Mesenchymal stem cell (in vitro differentiated cells and primary cell): ENCODE results near the gene ABCB7.

Experiments
- DNase-seq: peaks from one replicate; pipeline ENCODE4 v3.0.0-alpha.2; 2013
- H2AFZ ChIP-seq: one replicate; pipeline ENCODE4 v1.6.1; 2013; ENCODE audit warnings: low read depth, mild to moderate bottlenecking, control low read depth, inconsistent platforms, low read length, moderate library complexity
- H2AK5ac ChIP-seq: 2 replicates; pipeline ENCODE4 v1.6.1; 2013; ENCODE audit warnings: low read length, moderate library complexity, mild to moderate bottlenecking, inconsistent platforms; ENCODE audit not compliant: severe bottlenecking
- H2BK120ac ChIP-seq: one replicate; pipeline ENCODE4 v1.6.1; 2013; ENCODE audit warnings: low read depth, mild to moderate bottlenecking, inconsistent platforms, low read length, moderate library complexity
- H2BK12ac ChIP-seq, 2 experiments: one replicate each; pipeline ENCODE4 v1.6.1; 2013; ENCODE audit warnings: inconsistent platforms in 2 of 2, low read length in 2 of 2, mild to moderate bottlenecking in 2 of 2, moderate library complexity in 2 of 2, control low read depth in 1 of 2
- H2BK15ac ChIP-seq: one replicate; pipeline ENCODE4 v1.6.1; 2013; ENCODE audit warnings: mild to moderate bottlenecking, low read depth, inconsistent platforms; ENCODE audit not compliant: poor library complexity, severe bottlenecking
- H2BK5ac ChIP-seq: 2 replicates; pipeline ENCODE4 v1.6.1; 2013; ENCODE audit warnings: low read depth, mild to moderate bottlenecking, low read length, control low read depth, inconsistent platforms; ENCODE audit not compliant: poor library complexity, severe bottlenecking
- H3K14ac ChIP-seq, 2 experiments: one replicate each; pipeline ENCODE4 v1.6.1; 2013; ENCODE audit warnings: inconsistent platforms in 2 of 2, low read length in 2 of 2, control low read depth in 1 of 2, mild to moderate bottlenecking in 1 of 2, moderate library complexity in 1 of 2
- H3K18ac ChIP-seq, 2 experiments: one replicate each; pipeline ENCODE4 v1.6.1; 2013; ENCODE audit warnings: inconsistent platforms in 2 of 2, low read length in 2 of 2, control low read depth in 1 of 2, low read depth in 1 of 2, mild to moderate bottlenecking in 1 of 2
- H3K23ac ChIP-seq, 2 experiments: one replicate each; pipeline ENCODE4 v1.6.1; 2013; ENCODE audit warnings: inconsistent platforms in 2 of 2, low read length in 2 of 2, mild to moderate bottlenecking in 2 of 2, moderate library complexity in 2 of 2, control low read depth in 1 of 2
- H3K27ac ChIP-seq: 2 replicates; pipeline ENCODE4 v1.5.1; 2013; ENCODE audit warnings: mild to moderate bottlenecking, moderate library complexity, low read length, control low read depth, inconsistent platforms; ENCODE audit not compliant: poor library complexity, severe bottlenecking
- H3K27me3 ChIP-seq, 2 experiments: 2 replicates each; pipeline versions ENCODE4 v1.6.1 to v1.7.0; 2013; ENCODE audit warnings: low read length in 2 of 2, mild to moderate bottlenecking in 2 of 2, moderate library complexity in 2 of 2, control low read depth in 1 of 2, inconsistent platforms in 1 of 2; ENCODE audit not compliant: control insufficient read depth in 1 of 2, insufficient read depth in 1 of 2
- H3K36me3 ChIP-seq, 2 experiments: 2 replicates each; pipeline versions ENCODE4 v1.6.1 to v1.7.0; 2013; ENCODE audit warnings: low read length in 2 of 2, control low read depth in 1 of 2, inconsistent platforms in 1 of 2, low read depth in 1 of 2, mild to moderate bottlenecking in 1 of 2; ENCODE audit not compliant: insufficient read depth in 2 of 2, control insufficient read depth in 1 of 2
- H3K4ac ChIP-seq, 2 experiments: one replicate each; pipeline ENCODE4 v1.6.1; 2013; ENCODE audit warnings: inconsistent platforms in 2 of 2, low read length in 2 of 2, mild to moderate bottlenecking in 2 of 2, moderate library complexity in 2 of 2, control low read depth in 1 of 2, low read depth in 1 of 2
- H3K4me1 ChIP-seq: 2 replicates; pipeline ENCODE4 v1.6.1; 2013; ENCODE audit warnings: low read depth, low read length, control low read depth; ENCODE audit not compliant: control insufficient read depth, insufficient read depth
- H3K4me2 ChIP-seq: 2 replicates; pipeline ENCODE4 v1.6.1; 2013; ENCODE audit warnings: low read length, mild to moderate bottlenecking, inconsistent platforms; ENCODE audit not compliant: poor library complexity, severe bottlenecking
- H3K4me3 ChIP-seq, 2 experiments: 2 replicates each; pipeline versions ENCODE4 v1.5.1 to v1.7.0; 2013; ENCODE audit warnings: low read length in 2 of 2, mild to moderate bottlenecking in 2 of 2, control low read depth in 1 of 2, low read depth in 1 of 2; ENCODE audit not compliant: insufficient read depth in 1 of 2
- H3K79me1 ChIP-seq: replicated peaks from 2 replicates; pipeline ENCODE4 v1.6.1; 2013; ENCODE audit warnings: mild to moderate bottlenecking, control low read depth, low read length, inconsistent platforms; ENCODE audit not compliant: poor library complexity, severe bottlenecking
- H3K9ac ChIP-seq: 2 replicates; pipeline ENCODE4 v1.7.0; 2013; ENCODE audit warnings: mild to moderate bottlenecking, low read length, moderate library complexity
- H3K9me3 ChIP-seq: 2 replicates; pipeline ENCODE4 v1.7.0; 2013; ENCODE audit warnings: mild to moderate bottlenecking, low read length; ENCODE audit not compliant: control insufficient read depth
- H4K8ac ChIP-seq: one replicate; pipeline ENCODE4 v1.6.1; 2013; ENCODE audit warnings: inconsistent platforms, mild to moderate bottlenecking, low read length, moderate library complexity
- H4K91ac ChIP-seq: one replicate; pipeline ENCODE4 v1.6.1; 2013; ENCODE audit warnings: mild to moderate bottlenecking, low read length, inconsistent platforms
- WGBS: methylation state at CpG from one replicate; pipeline ENCODE4 v1.1.7; 2013; ENCODE audit warnings: mixed read lengths; 5-methylcytosine and 5-hydroxymethylcytosine counted together

The ABCB7 gene

GRCh38 chrX:75074475-75074874 is 81.6 kb downstream of the ABCB7 start:
- DNase-seq, result no peak
- Histone ChIP-seq H3K4me1 (no peaks in the 10 kb centered on the region), H4K8ac (no peak overlapping the region), H3K14ac (no peak overlapping the region), H3K9me3 (no peaks in the 10 kb centered on the region), H3K36me3 (no peaks in the 10 kb centered on the region), H3K27me3 (peaks cover 0 to 4% of the 10 kb centered on the region in 2 experiments), H2BK15ac (no peak overlapping the region), H3K4me2 (no peak overlapping the region), H2BK12ac (no peak overlapping the region), H4K91ac (no peak overlapping the region), H3K18ac (no peak overlapping the region), H3K9ac (no peak overlapping the region), H2AK5ac (no peak overlapping the region), H3K4ac (no peak overlapping the region), H2AFZ (no peak overlapping the region), H3K27ac (no peak overlapping the region), H3K4me3 (no peak overlapping the region), H3K79me1 (no peaks in the 10 kb centered on the region), H3K23ac (no peak overlapping the region), H2BK5ac (no peak overlapping the region), H2BK120ac (no peak overlapping the region)
- WGBS, result 100% methylated on average over 1 of the region's 1 CpG

DNA sequence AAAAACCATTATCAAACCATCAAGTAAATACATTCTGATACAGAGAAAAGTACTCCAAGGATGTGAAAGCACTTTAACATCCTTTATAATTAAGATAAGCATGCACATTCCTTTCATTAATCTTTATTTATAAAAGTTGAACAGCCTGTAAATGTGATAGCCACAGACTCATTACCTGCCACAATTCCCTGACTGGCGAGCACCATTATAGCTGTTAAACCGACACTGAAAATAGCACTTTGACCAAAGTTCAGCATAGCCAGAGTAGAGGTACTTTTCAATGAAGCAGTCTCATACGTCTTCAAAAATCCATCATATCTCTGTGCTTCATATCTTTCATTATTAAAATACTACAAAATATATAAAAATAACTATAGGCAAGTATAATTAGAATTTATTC is 84.7 kb downstream of the ABCB7 start:
- Histone ChIP-seq H4K8ac (no peak overlapping the region), H3K9me3 (no peaks in the 10 kb centered on the region), H3K9ac (no peak overlapping the region), H2BK12ac (no peak overlapping the region), H2BK120ac (no peak overlapping the region), H2BK5ac (no peak overlapping the region), H3K14ac (no peak overlapping the region), H3K4me2 (no peak overlapping the region), H3K23ac (no peak overlapping the region), H3K27ac (no peak overlapping the region), H3K4me1 (no peaks in the 10 kb centered on the region), H2BK15ac (no peak overlapping the region), H4K91ac (no peak overlapping the region), H3K4me3 (no peak overlapping the region), H3K27me3 (peaks cover 0 to 4% of the 10 kb centered on the region in 2 experiments), H3K18ac (no peak overlapping the region), H2AK5ac (no peak overlapping the region), H2AFZ (no peak overlapping the region), H3K4ac (no peak overlapping the region), H3K36me3 (peaks cover 0 to 3% of the 10 kb centered on the region in 2 experiments), H3K79me1 (no peaks in the 10 kb centered on the region)
- DNase-seq, result no peak
- WGBS, result 95% methylated on average over 2 of the region's 3 CpGs

DNA sequence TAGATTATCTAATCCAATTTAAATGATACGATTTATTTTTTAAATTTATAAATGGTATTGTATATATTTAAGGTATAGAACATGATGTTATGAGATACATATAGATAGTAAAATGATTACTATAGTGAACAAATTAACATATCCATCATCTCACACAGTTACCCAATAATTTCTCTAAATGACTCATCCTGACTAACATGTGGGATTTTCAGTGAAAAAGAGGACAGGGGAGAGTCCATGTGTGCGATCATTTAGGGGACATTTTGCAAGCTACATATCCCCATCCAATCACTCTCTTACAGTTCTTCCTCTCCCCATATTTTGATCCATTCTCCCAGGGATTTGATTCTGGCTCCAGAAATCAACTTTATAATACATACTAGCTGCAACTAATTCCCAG is 88.2 kb downstream of the ABCB7 start:
- WGBS, result 100% methylated on average over 1 of the region's 2 CpGs
- no peaks in the 10 kb centered on the region for H3K9me3 ChIP-seq

GRCh38 chrX:75061701-75062100 is 94.4 kb downstream of the ABCB7 start:
- peak; percentile 2 for DNase-seq
- Histone ChIP-seq H3K14ac (no peak overlapping the region), H2BK12ac (no peak overlapping the region), H3K4me2 (no peak overlapping the region), H3K4ac (no peak overlapping the region), H3K23ac (no peak overlapping the region), H2AK5ac (no peak overlapping the region), H4K8ac (no peak overlapping the region), H3K9me3 (no peaks in the 10 kb centered on the region), H2AFZ (no peak overlapping the region), H3K18ac (no peak overlapping the region), H3K27ac (no peak overlapping the region), H3K9ac (no peak overlapping the region), H3K36me3 (peaks cover 0 to 2% of the 10 kb centered on the region in 2 experiments), H3K79me1 (no peaks in the 10 kb centered on the region), H2BK5ac (no peak overlapping the region), H3K4me1 (no peaks in the 10 kb centered on the region), H3K27me3 (no peaks in the 10 kb centered on the region), H4K91ac (no peak overlapping the region), H2BK15ac (no peak overlapping the region), H2BK120ac (no peak overlapping the region), H3K4me3 (no peak overlapping the region)
- WGBS, result 100% methylated on average over 1 of the region's 1 CpG

More for the DNA sequence above, 88.2 kb downstream of the ABCB7 start:
- Histone ChIP-seq H3K14ac (no peak overlapping the region), H2BK12ac (no peak overlapping the region), H3K4me2 (no peak overlapping the region), H3K18ac (no peak overlapping the region), H2BK5ac (no peak overlapping the region), H4K91ac (no peak overlapping the region), H2AFZ (no peak overlapping the region), H3K23ac (no peak overlapping the region), H4K8ac (no peak overlapping the region), H3K36me3 (peaks cover 0 to 5% of the 10 kb centered on the region in 2 experiments), H2BK15ac (no peak overlapping the region), H3K4me3 (no peak overlapping the region), H3K79me1 (no peaks in the 10 kb centered on the region), H2AK5ac (no peak overlapping the region), H3K4ac (no peak overlapping the region), H3K27ac (no peak overlapping the region), H3K4me1 (no peaks in the 10 kb centered on the region), H3K9ac (no peak overlapping the region), H2BK120ac (no peak overlapping the region), H3K27me3 (peaks cover 0 to 4% of the 10 kb centered on the region in 2 experiments)
- DNase-seq, result no peak
